HTERT RPE-1 (cell line): ENCODE results near the gene ZNF837.
"Not testable (repeated sequence)": the region's sequence is repeated elsewhere in the genome, so short reads cannot be mapped to it uniquely, and the experiment has no call there.

Experiments used
- in situ Hi-C: fragments of 300-500 bp; cut with MboI; formaldehyde crosslinking; loops from 4 replicates; pipeline ENCODE4 v1.14.3; 2020; ENCODE audit warnings: low sequenced_read_pairs

Gene ZNF837

DNA sequence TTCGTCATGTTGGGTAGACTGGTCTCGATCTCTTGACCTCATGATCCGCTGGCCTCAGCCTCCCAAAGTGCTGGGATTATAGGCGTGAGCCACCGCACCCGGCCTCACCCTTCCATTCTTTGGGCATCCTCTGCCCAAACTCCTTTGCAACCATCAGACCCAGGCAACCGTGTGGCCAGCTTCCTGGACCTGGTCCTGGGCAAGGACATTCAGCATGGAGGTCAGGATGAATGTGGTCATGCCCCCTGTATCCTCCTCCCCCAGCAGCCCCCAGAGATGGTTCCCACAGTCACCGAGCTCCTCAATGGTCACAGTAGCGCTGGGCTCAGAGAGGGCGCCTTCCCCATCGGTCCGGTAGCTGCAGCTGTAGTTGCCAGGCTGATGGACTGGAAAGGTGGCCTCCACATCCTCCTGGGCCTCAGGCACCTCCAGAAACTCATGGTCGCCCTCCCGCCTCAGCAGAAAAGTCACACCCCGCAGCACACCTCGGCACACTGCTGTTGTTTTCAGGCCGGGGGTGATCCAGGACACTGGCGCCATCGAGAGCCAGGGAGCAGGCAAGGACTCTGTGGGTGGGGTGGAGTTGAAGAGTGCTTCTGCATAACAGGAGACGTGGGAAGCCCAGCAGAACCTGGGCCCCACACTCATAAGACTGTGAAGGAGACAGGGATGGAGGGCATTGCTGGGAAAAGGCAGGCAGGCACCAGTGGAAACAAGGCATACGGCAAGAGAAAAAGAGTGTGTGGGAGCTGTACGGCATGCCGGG lies 28.7 kb downstream of the ZNF837 start:
- in situ Hi-C loops: no loop called here

DNA sequence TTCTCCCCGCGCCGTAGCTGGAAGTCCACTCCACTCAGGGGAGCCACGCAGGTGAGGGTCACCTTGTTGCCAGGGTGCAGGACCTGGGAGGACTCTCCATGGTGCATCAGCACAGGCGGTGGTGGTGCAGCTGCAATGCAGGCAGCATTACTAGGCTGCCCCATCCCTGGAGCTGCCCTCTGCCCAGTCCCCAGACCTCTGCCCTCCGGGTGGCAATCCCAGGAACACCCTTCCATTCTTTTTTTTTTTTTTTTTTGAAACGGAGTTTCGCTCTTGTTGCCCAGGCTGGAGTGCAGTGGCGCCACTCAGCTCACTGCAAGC lies 29.3 kb downstream of the ZNF837 start:
- in situ Hi-C loops: no loop called here

DNA sequence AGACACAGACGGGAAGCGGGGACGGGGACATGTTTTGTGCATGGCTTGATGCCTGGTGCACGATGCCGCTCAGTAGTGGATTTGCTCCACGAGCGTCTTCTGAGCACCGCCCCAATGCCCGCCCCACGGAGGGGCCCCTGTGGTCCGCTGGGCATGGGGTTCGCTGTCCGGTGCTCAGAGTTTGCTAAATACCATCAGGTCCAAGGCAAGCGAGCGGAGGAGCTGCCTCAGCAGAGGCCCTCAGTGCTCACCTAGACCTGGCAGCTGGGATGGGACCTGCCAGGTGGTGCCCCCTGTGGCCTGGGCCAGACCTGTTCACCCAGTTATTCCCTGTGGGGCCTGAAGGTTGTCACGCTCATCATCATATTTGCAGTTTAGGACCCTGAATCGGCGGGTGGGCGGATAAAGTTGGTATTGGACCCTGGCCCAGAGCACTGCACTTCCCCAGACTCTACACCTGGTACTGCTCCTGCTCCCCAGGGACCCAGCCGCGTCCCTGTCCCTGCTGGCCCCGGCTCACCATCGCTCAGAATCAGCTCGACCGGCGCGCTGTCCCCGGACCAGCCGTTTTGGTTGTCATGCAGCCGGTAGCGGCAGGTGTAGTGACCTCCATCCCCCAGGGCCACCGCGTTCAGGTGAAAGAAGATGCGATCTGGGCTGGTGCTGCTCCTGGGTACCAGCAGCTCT lies 29.8 kb downstream of the ZNF837 start:
- in situ Hi-C loops: no loop called here

DNA sequence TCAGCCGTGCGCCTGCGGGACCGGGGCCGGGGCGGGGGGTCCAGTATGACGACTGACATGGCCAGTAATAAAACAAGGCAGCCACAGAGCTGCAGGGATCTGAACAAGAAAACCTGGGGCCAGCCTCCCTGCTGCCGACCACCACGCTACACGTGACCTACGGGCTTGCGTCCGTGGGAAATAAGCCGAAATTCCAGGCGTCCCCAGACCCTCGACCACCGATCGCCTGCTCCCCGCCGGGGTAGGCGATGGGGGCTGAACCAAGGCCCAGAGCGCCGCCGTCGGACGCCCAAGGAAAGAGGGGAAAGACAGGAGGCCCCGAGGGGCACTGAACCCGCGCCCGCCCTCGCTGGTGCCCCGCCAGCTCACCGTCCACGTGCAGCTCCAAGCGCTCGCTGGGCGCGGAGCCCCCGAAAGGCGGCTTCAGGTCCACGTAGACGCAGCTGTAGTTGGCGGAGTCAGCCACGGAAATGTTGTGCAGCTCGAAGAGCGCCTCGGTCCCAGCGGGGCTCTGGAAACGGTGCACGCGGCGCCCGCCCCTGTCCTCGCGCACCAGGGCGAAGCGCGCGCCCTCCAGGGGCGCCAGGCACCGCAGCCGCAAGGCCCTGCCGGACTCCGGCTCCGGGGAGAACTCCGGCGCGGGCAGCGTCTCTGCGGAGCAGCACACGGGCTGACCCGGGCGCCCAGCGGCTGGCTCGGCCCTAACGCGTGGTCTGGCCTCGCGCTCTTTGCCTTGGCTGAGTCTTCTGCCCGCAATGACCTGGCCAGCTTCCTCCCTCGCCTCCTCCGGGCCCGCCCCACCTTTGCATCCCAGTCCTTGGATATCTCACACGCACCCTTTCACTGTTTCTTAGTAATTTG lies 30.6 kb downstream of the ZNF837 start:
- in situ Hi-C loops: no loop called here

DNA sequence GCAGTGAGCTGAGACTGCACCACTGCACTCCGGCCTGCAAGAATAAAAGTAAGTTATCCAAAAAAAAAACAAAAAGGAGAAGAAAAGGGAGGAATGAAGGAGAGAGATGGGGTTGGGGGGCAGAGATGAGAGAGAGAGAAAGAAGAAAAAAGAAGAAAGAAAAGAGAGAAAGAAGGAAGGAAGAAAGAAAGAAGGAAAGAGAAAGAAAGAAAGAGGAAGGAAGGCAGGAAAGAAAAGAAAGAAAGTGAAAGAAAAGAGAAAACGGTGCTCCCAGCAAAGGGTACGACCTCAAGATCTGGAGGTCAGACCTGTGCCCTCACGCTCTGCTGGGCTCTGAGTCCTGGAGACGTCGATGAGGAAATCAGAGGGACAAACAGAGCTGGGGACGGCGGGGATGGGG lies 31.2 kb downstream of the ZNF837 start:
- in situ Hi-C loops: no loop called here

DNA sequence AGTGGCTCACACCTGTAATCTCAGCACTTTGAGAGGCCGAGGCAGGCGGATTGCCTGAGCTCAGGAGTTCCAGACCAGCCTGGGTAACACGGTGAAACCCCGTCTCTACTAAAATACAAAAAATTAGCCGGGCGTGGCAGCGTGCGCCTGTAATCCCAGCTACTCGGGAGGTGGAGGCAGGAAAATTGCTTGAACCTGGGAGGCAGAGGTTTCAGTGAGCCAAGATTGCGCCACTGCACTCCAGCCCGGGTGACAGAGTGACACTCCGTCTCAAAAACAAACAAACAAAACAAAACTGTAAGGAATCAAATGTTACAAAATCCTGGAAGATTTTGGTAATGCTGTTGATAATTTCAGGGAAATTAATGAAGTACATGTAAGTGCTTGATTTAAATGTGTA lies 32.8 kb downstream of the ZNF837 start:
- in situ Hi-C loops: not testable (repeated sequence)

DNA sequence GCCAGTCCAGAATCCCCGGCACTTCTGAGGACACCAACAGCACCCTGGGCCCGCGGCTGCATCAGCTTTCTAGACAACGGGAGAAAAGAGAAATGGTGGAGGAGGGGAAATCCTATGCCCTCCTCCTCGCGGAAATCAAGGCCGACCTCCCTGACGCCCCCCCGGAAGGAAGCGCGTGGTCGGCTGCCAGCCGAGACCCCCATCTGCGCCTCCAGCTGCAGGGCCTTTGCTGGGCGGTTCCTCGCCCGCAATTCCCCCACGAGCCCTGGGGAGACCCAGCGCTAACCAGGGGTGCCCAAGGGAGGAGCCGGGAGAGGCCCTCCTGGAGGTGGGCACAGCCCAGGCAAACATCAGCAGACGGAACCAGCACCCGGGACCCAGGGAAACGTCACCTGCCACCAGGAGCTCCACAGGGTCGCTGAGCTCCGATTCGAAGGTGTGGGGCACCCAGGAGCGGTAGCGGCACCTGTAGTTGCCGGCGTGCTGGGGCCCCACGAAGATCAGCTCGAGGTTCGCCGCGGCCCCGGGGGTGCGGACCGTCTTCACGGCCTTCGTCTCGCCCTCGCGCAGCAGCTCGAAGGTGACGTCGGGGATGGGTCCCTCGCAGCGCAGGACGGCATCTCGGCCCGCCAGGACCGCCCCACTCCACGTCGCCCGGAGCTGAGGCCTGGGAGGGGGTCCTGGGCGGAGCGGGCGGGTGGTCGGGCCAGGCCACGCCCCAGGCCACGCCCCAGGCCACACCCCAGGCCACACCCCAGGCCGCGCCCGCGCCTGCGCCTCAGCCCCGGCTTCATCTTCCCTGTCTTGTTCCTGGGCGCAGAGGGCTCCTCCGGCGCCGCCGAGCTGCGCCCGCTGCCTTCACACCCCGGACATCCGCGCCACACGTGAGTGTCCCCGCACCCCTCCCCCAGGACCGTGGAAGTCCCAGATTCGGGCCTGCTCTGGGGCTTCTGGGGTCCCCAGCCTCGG lies 33.6 kb downstream of the ZNF837 start:
- in situ Hi-C loops: no loop called here

DNA sequence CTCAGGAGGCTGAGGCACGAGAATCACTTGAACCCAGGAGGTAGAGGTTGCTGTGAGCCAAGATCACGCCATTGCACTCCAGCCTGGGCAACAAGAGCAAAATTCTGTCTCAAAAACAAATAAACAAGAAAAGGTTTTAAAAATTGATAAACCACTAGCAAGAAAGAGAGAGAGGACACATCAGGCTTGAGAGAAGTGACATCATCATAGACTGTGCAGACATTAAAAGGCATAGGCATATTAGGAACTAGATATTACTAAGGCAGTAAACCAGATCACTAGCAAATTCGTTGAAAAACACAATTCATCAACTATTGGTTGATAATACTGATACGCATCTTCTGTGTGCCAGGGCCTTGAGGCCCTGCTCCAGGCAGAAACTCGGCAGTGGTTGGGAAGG lies 35.3 kb downstream of the ZNF837 start:
- in situ Hi-C loops: no loop called here

DNA sequence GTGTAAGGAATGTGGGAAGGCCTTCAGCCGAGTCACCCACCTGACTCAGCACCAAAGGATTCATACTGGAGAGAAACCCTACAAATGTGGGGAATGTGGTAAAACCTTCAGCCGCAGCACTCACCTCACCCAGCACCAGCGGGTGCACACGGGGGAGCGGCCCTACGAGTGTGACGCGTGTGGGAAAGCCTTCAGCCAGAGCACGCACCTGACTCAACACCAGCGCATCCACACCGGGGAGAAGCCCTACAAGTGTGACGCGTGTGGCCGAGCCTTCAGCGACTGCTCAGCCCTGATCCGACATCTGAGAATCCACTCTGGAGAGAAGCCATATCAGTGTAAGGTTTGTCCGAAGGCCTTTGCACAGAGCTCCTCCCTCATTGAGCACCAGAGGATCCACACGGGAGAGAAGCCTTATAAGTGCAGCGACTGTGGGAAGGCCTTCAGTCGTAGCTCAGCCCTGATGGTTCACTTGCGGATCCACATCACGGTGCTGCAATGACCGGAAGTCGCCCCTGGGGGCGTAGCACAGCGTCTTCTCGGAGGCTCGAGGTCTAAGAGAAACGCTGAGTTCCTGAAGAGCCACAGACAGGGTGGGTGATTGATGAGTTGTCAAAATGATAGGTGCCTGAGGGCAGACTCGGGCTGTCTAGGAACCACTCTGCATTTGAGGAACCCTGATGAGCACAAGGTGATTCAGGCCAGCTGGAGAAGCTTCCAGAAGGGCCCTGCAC lies 41.8 kb downstream of the ZNF837 start:
- in situ Hi-C loops: no loop called here

DNA sequence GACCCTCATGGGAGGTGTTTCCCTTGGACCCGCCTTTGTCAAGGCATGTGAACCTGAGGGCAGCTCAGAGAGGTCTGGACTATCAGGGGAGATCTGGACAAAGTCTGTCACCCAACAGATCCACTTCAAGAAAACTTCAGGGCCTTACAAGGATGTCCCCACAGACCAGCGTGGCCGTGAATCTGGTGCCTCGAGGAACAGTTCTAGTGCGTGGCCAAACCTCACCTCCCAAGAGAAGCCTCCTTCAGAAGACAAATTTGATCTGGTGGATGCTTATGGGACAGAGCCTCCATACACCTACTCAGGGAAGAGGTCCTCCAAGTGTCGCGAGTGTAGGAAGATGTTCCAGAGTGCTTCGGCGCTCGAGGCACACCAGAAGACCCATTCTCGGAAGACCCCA lies 42.5 kb downstream of the ZNF837 start:
- in situ Hi-C loops: no loop called here

DNA sequence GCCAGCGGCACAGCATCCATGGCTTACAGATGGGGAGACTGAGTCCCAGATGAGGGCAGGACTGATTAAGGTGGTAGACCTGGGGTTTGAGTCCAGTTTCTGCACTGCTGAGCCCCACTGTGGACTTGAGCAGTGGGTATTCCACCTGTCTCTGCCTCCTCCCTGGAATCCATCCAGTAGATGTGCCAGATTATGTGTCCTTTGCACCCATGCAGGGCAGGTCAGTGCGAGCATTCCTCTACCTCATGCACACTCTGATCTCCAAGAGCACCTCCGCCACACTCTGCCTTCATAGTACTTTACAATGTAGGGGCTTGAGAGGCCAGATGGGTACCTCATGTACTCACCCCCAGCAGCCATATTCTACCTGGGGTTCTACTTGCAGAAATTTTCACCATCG lies 44.0 kb downstream of the ZNF837 start:
- in situ Hi-C loops: no loop called here

DNA sequence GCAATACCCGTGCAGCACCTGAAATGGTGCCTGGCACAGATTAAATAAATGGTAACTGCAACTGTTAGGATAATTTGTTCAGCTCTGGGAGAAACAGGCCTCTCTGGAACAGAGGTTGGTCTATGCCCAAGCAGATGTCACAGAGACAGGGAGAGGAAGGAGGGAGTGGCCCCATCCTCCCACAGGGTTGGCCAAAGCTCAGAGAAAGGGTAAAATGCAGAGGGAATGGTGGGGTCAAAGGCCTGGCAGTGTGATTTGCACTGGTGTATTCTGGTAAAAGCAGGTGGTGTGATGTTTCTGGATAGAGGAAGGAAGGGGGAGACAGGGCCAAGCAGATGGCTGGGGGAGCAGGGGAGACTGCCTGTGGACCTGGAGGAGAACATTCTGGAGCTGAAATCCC lies 44.6 kb downstream of the ZNF837 start:
- in situ Hi-C loops: no loop called here

DNA sequence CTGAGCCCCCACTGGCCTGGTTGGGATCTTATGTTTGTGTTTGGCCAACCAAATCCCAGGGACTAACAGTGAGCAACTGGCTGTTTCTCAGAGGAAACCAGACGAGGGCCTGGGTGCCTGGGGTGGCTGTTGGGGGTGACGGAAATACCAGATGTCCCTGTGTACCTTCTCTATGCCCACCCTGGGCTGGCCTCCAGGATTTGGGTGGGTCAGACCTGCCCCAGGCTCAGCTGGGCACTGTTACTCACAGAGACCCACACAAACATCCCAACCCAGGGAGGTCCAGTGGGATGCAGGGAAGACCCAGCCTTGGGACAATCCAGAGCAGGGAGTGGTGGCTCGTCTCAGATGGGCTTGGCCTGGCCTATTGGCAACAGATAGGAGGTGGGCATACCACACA lies 45.2 kb downstream of the ZNF837 start:
- in situ Hi-C loops: no loop called here

DNA sequence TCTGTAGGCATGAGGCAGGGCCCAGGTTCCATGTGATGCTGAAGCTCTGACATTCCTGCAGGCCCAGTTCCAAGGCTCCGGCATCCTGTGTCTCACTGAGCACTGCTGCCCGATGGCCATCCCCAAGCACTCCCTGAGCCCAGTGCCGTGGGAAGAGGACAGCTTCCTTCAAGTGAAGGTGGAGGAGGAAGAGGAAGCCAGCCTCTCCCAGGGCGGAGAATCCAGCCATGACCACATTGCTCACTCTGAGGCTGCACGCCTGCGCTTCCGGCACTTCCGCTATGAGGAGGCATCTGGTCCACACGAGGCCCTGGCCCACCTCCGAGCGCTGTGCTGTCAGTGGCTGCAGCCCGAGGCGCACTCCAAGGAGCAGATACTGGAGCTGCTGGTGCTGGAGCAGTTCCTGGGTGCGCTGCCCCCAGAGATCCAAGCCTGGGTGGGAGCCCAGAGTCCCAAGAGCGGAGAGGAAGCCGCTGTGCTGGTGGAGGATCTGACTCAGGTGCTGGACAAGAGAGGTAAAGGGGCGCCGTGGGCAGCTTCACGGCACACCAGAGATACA lies 46.1 kb downstream of the ZNF837 start:
- in situ Hi-C loops: no loop called here

DNA sequence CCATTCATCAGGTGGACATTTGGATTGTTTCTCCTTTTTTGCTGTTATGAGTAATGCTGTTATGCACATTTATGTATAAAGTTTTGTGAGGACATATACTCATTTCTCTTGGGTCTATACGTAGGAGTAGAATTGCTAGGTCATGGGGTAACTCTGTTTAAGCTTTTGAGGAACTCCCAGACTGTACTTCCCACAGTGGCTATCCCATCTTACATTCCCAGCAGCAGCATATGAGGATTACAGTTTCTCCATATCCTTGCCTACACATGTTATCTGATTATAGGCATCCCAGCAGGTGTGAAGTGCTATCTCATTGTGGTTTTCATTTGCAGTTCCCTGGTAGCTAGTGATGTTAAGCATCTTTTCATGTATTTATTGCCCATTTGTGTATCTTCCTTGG lies 48.1 kb downstream of the ZNF837 start:
- in situ Hi-C loops: no loop called here

DNA sequence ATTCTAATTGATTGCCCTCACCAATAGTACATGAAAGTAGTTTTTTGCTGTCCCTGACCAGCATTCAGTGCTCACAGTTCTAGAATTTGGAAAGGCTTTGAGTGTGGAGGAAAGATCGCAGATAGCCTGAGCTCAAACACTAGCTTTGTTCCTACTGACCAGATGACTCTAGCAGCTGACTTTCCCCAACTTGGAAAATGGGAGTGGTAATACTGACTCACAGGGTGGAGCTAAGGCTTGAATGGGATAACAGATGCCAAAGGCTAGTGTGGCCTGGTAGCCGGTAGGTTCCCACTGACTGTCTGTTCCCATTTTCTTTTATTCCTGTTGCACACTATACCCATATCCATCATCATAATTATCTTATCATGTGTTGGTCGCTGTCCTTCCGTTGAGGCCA lies 50.4 kb downstream of the ZNF837 start:
- in situ Hi-C loops: no loop called here

DNA sequence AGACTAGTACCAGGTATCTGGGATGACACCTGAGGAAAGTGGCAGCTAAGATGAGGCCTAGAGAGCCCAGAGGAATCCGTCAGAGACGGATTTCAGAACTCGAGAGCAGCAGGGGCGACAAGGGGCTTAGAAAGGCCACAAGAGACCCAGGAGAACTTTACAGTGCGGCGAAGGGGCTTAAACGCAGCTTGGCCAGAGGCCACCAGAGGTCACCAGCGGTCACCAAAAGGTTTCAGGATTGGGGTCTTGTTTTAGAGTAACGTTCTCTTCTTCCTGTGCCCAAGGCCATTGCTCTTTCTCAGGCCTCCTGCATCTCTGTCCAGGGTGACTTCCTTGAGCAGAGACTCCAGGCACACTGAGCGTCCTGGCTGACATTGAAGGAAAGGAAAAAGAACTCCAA lies 51.8 kb downstream of the ZNF837 start:
- in situ Hi-C loops: no loop called here

DNA sequence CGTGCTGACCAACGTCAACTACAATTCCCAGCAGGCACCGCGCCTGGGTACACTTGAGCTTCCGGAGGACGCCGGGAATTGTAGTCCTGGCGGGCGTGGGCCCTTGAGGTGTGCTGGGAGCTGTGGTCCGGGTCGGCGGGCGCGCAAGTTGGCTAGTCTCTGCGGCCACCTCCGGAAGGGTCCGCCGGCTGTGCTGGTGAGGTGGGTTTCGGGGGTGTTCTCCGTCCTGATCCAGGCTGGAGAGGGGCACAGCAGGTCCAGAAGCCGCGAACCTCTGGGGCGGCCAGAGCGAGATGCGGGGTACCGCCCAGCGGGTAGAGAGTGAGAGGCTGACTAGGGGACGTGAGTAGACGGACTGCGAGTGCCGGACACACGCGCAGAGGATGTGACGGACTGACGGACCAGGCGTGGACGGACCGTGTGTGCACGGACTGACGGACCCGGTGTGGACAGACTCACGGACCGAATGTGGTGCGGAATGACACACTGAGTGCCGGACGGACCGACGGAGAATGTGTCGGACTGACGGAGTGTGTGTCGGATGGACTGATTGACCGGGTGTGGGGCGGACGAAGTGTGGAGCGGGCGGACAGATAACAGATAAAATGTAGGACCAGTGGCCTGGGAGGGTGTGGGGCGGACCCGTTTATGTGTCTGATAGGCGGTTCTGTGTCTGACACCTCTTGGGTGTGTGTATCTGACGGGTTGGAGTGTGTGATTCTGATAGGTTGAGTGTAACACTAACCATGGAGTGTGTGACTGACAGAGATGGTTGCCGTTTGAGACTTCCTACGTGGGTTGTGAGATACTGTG lies 53.7 kb downstream of the ZNF837 start, which contains the start of gene ZSCAN22:
Gene ZSCAN22, plus strand, starts transcription at position 81 of the 813 bp plus-strand sequence. CDS start 7,809 bp downstream, outside the sequence.
- in situ Hi-C loops: no loop called here

DNA sequence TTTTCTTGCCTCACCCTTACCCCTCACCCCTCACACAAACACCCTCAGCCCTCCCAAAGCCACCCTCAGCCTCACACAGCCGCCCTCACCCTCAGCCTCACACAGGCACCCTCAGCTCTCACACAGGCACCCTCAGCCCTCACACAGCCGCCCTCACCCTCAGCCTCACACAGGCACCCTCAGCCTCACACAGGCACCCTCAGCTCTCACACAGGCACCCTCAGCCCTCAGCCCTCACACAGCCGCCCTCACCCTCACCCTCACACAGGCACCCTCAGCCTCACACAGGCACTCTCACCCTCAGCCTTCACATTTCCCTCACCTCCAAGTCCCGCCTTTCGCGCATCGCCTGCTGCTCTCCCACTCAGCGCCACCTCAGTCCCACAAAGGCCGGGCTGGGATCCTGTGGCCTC lies 54.3 kb downstream of the ZNF837 start:
- in situ Hi-C loops: no loop called here
